Nephron progenitor cell (in vitro differentiated cells): ENCODE data around the gene PYGM.
A peak's percentile ranks its signal among the peaks of the same experiment; 100 is the strongest.

Source experiments
- DNase-seq: peaks from one replicate; pipeline ENCODE4 v3.0.0; 2021
- H3K27ac Mint-ChIP-seq: 2 replicates; pipeline ENCODE4 v1.8.0; 2021; ENCODE audit warnings: mild to moderate bottlenecking, moderate library complexity, mixed read lengths
- H3K27me3 Mint-ChIP-seq: 2 replicates; pipeline ENCODE4 v1.8.0; 2021; ENCODE audit warnings: mild to moderate bottlenecking, low read depth, mixed read lengths; ENCODE audit not compliant: poor library complexity
- H3K36me3 Mint-ChIP-seq: 2 replicates; pipeline ENCODE4 v1.8.0; 2021; ENCODE audit warnings: low read depth, mixed read lengths
- H3K4me1 Mint-ChIP-seq: 2 replicates; pipeline ENCODE4 v1.8.0; 2021; ENCODE audit warnings: mixed read lengths
- H3K4me3 Mint-ChIP-seq: 2 replicates; pipeline ENCODE4 v1.8.0; 2021; ENCODE audit warnings: mild to moderate bottlenecking, moderate library complexity, mixed read lengths
- H3K9me3 Mint-ChIP-seq: 2 replicates; pipeline ENCODE4 v1.8.0; 2021; ENCODE audit warnings: mild to moderate bottlenecking, moderate library complexity, mixed read lengths
- TF ChIP-seq, protein P1 (sequence below): fragments of 200-600 bp; sonication (generic); IDR thresholded peaks from 2 replicates; pipeline ENCODE4 v1.5.0; 2021; ENCODE audit warnings: antibody characterized with exemption

Gene PYGM

GRCh38 chr11:64787526-64788320 is 27.9 kb upstream of the PYGM start:
- no peaks in the 10 kb centered on the region for H3K36me3 Mint-ChIP-seq
- no peaks in the 10 kb centered on the region for H3K27me3 Mint-ChIP-seq
- H3K4me3 Mint-ChIP-seq = no peak overlapping the region
- no peaks in the 10 kb centered on the region for H3K4me1 Mint-ChIP-seq
- peak; percentile 76 for DNase-seq
- TF ChIP-seq, protein P1, sequence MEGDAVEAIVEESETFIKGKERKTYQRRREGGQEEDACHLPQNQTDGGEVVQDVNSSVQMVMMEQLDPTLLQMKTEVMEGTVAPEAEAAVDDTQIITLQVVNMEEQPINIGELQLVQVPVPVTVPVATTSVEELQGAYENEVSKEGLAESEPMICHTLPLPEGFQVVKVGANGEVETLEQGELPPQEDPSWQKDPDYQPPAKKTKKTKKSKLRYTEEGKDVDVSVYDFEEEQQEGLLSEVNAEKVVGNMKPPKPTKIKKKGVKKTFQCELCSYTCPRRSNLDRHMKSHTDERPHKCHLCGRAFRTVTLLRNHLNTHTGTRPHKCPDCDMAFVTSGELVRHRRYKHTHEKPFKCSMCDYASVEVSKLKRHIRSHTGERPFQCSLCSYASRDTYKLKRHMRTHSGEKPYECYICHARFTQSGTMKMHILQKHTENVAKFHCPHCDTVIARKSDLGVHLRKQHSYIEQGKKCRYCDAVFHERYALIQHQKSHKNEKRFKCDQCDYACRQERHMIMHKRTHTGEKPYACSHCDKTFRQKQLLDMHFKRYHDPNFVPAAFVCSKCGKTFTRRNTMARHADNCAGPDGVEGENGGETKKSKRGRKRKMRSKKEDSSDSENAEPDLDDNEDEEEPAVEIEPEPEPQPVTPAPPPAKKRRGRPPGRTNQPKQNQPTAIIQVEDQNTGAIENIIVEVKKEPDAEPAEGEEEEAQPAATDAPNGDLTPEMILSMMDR = peak; percentile 63
- H3K27ac Mint-ChIP-seq = no peak overlapping the region
- H3K9me3 Mint-ChIP-seq = no peaks in the 10 kb centered on the region

- no peak overlapping the region for H3K27ac Mint-ChIP-seq
- no peak overlapping the region for H3K4me3 Mint-ChIP-seq
- no peaks in the 10 kb centered on the region for H3K9me3 Mint-ChIP-seq
- DNase-seq = no peak
- TF ChIP-seq, protein P1 = no peak
- H3K27me3 Mint-ChIP-seq = no peaks in the 10 kb centered on the region
- no peaks in the 10 kb centered on the region for H3K4me1 Mint-ChIP-seq
- H3K36me3 Mint-ChIP-seq = no peaks in the 10 kb centered on the region
These were observed 26.5 kb upstream of the PYGM start for GRCh38 chr11:64786308-64786707.

DNA sequence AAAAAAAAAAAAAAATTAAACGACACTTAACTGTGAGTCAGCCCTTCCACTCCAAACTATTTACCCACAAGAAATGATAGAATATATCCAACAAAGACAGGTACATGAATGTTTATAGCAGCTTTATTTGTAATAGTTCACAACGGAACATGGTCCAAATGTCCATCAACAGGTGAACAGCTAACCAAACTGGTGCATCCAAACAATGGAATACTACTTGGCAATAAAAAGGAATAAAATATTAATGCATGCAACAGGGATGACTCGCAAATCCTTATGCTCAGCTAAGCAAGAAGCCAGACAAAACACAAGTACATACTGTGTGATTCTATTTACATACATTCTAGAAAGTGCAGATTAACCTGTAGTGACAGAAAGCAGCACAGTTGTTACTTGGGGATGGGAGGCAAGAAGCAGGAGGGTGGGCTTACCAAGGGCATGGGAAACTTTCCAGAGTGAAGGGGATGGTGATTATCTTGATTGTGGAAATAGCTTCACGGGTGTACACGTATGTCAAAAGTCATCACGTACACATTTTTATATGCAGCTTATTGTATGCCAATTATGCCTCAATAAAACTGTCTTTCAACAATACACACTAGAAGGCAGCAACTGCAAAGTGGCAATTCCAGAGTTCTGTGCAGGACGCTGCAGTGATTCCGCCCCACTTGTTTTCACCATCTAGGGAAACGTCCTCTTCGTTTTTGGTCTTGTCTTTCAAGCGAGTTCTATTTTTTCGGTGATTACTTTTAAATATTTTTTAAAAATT is 25.2 kb upstream of the PYGM start:
- no peak overlapping the region for H3K27ac Mint-ChIP-seq
- H3K4me3 Mint-ChIP-seq = no peak overlapping the region
- TF ChIP-seq, protein P1 = no peak
- peaks cover under 1% of the 10 kb centered on the region for H3K4me1 Mint-ChIP-seq
- no peaks in the 10 kb centered on the region for H3K27me3 Mint-ChIP-seq
- no peaks in the 10 kb centered on the region for H3K36me3 Mint-ChIP-seq
- no peak for DNase-seq
- no peaks in the 10 kb centered on the region for H3K9me3 Mint-ChIP-seq

GRCh38 chr11:64778473-64779298 is 18.9 kb upstream of the PYGM start, which contains the start of gene SF1:
Gene SF1, minus strand, starts transcription at chr11:64778542. Its CDS starts 150 bp downstream, at chr11:64778392.
- TF ChIP-seq, protein P1 = no peak

DNA sequence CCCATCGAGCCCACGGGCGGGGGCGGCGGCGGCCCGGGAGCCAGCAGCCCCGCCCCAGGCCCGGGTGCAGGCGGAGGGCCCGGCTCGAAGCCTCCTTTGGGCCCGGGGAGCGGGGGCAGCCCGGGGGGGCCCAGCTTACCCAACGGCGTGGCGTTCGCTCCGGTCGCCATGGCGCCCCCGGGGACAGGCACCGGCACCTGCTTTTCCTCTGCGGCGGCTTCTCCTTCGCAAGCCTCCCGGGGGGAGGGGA is 18.4 kb upstream of the PYGM start:
- peaks cover 44% of the 10 kb centered on the region for H3K36me3 Mint-ChIP-seq
- no peak for DNase-seq
- H3K4me3 Mint-ChIP-seq = peak overlapping the region; percentile 89
- TF ChIP-seq, protein P1 = no peak
- peaks cover 54% of the 10 kb centered on the region for H3K4me1 Mint-ChIP-seq
- H3K27me3 Mint-ChIP-seq = no peaks in the 10 kb centered on the region
- H3K27ac Mint-ChIP-seq = no peak overlapping the region
- no peaks in the 10 kb centered on the region for H3K9me3 Mint-ChIP-seq

More at GRCh38 chr11:64778473-64779298, 18.9 kb upstream of the PYGM start, which contains the start of gene SF1:
- Mint-ChIP-seq H3K4me3 (peak within 1 kb of the TSS; percentile 94), H3K9me3 (no peaks in the 10 kb centered on the region), H3K36me3 (peaks cover 39% of the 10 kb centered on the region), H3K27ac (peak within 1 kb of the TSS; percentile 99), H3K27me3 (no peaks in the 10 kb centered on the region), H3K4me1 (peaks cover 48% of the 10 kb centered on the region)
- DNase-seq = peak; percentile 97
